SIG-M5 treated with dmso at 0.1 percent for 504 hours (cell line): Measurements from ENCODE around the gene USP26.
A peak's percentile ranks its signal among the peaks of the same experiment; 100 is the strongest.
"Not testable (repeated sequence)": the region's sequence is repeated elsewhere in the genome, so short reads cannot be mapped to it uniquely, and the experiment has no call there.

Experiments used
- DNase-seq: peaks from one replicate; lab custom pipeline; 2025; ENCODE audit not compliant: unreplicated experiment; lab: John Stamatoyannopoulos, UW

Gene USP26

GRCh38 chrX:133097031-133097430 is at the start of gene USP26:
Gene USP26, minus strand, starts transcription at chrX:133097109. Its CDS starts 68,889 bp downstream, at chrX:133028220.
- DNase-seq = no peak

- no peak for DNase-seq
Measured at GRCh38 chrX:133134282-133134681, 37.4 kb upstream of the USP26 start.

- DNase-seq = no peak
Measured at GRCh38 chrX:133120406-133120805, 23.5 kb upstream of the USP26 start.

- no peak for DNase-seq
Measured at GRCh38 chrX:133094098-133094731, 2.7 kb downstream of the USP26 start.

GRCh38 chrX:133090236-133090809 is 6.6 kb downstream of the USP26 start:
- DNase-seq = no peak

GRCh38 chrX:133089411-133089810 is 7.5 kb downstream of the USP26 start:
- DNase-seq = no peak

- DNase-seq = no peak
Measured at GRCh38 chrX:133085785-133086184, 11.1 kb downstream of the USP26 start.

- DNase-seq = not testable (repeated sequence)
Measured at GRCh38 chrX:133085056-133085455, 11.9 kb downstream of the USP26 start.

- no peak for DNase-seq
Measured at GRCh38 chrX:133083899-133084298, 13.0 kb downstream of the USP26 start.

GRCh38 chrX:133081990-133082389 is 14.9 kb downstream of the USP26 start:
- no peak for DNase-seq

- DNase-seq = not testable (repeated sequence)
Measured at GRCh38 chrX:133077856-133078255, 19.1 kb downstream of the USP26 start.

- no peak for DNase-seq
Measured at GRCh38 chrX:133072566-133072965, 24.3 kb downstream of the USP26 start.

GRCh38 chrX:133068461-133068860 is 28.4 kb downstream of the USP26 start:
- DNase-seq = no peak

- DNase-seq = peak; percentile 16
Measured at GRCh38 chrX:133056341-133056740, 40.6 kb downstream of the USP26 start.

- DNase-seq = no peak
Measured at GRCh38 chrX:133054761-133055405, 42.0 kb downstream of the USP26 start.

GRCh38 chrX:133053861-133054598 is 42.9 kb downstream of the USP26 start:
- DNase-seq = no peak

- DNase-seq = no peak
Measured at GRCh38 chrX:133048751-133049150, 48.2 kb downstream of the USP26 start.

GRCh38 chrX:133046601-133047000 is 50.3 kb downstream of the USP26 start:
- no peak for DNase-seq

- peak; percentile 19 for DNase-seq
Measured at GRCh38 chrX:133045986-133046385, 50.9 kb downstream of the USP26 start.

- DNase-seq = not testable (repeated sequence)
Measured at GRCh38 chrX:133044145-133044786, 52.6 kb downstream of the USP26 start.

GRCh38 chrX:133042260-133042659 is 54.6 kb downstream of the USP26 start:
- DNase-seq = no peak
